HG02763 (cell line): ENCODE results near the gene DPYD.

Experiments used
- ATAC-seq: cut with Tn5 transposase; IDR thresholded peaks from one replicate; pipeline ENCODE4 v1.9.1; 2021; ENCODE audit warnings: mild to moderate bottlenecking, moderate library complexity; ENCODE audit not compliant: unreplicated experiment

DPYD gene

DNA sequence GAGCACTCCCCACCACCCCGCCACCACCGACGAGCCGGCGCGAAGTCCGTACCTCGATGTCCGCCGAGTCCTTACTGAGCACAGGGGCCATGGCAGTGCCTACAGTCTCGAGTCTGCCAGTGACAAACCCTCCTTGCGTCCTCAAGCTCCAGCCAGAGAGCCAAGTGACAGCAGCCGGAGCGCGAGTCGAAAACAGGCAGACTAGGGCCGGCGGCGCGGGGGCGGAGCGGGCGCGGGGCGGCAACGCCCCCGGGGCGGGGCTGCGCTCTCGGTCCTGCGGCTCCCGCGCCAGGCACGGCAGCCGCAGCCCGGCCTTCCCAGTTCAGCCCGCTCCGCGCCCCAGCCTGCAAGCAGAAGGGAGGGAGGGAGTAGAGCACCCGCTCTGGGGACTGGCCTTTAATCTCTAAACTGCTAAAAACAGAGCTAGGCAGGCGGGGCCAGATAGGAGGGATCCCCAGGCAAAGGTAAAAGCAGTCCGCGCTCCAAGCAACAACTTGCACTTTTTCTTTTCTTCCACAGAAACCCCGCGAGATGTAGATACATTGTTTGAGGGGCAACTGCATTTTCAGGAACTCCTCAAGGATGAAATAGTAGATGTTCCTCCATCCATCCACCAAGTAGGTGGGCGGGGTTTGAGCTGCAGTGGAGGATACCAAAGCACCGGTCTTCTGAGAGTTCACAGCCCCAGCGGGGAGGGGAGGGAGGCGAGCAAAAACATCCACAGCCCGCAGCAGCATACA is at the start of gene DPYD:
TSS of gene DPYD (minus strand) at position 203 of the 740 bp plus-strand sequence. CDS start at position 91, 112 bp downstream.
- ATAC-seq: peak; percentile 92

DNA sequence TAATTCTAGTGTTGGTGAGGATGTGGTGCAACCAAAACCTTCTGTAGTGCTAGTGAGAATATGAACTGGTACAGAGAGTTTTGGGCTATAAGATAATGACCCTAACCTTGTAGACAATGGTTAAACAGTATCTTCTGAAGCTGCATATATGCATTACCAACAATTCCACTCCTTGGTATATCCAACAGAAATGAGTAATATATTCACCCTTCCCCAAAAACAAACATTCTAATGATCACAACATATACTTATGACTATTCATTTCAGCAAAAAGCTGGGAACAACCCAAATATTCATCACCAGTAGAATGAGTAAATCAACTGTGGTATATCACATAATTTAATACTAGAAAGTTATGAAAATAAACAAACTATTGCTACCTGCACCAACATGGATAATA is 39.6 kb upstream of the DPYD start:
- no peak for ATAC-seq

DNA sequence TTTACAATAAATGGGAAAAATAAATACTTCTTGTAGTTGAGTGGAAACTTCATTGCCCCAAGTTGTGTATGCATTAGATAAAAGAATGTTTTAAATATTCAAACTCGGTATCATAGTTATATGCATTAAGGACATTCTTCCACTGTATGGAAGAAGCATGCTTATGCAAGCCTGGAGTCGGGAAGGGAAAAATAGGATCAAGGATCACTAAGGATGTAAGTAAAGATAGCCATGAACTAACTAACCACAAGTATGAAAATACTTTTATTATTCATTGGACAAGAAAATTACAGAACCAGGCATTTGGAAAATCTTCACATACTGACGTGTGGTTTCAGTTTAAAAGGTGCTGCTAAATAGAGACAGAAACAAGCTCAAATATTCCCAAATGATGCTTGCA is 26.9 kb upstream of the DPYD start:
- ATAC-seq: no peak

DNA sequence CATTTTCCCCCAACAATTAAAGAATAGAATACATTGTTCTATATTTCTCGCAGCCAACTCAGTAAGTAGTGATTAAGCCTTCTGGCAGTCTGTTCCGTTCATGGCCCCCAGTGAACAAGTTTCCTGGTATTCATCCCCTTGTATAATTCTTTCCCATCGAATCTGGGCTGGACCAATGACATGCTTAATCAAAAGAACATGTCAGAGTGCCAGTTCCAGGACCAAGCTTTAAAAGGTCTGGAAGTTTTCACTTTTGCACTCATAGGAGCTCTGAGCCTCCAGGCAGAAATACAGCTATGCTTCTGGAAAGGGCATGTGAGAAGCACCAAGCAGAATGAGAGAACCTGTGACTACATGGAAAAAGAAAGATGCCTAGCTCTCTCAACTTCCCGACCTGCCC is 22.5 kb upstream of the DPYD start:
- ATAC-seq: no peak

DNA sequence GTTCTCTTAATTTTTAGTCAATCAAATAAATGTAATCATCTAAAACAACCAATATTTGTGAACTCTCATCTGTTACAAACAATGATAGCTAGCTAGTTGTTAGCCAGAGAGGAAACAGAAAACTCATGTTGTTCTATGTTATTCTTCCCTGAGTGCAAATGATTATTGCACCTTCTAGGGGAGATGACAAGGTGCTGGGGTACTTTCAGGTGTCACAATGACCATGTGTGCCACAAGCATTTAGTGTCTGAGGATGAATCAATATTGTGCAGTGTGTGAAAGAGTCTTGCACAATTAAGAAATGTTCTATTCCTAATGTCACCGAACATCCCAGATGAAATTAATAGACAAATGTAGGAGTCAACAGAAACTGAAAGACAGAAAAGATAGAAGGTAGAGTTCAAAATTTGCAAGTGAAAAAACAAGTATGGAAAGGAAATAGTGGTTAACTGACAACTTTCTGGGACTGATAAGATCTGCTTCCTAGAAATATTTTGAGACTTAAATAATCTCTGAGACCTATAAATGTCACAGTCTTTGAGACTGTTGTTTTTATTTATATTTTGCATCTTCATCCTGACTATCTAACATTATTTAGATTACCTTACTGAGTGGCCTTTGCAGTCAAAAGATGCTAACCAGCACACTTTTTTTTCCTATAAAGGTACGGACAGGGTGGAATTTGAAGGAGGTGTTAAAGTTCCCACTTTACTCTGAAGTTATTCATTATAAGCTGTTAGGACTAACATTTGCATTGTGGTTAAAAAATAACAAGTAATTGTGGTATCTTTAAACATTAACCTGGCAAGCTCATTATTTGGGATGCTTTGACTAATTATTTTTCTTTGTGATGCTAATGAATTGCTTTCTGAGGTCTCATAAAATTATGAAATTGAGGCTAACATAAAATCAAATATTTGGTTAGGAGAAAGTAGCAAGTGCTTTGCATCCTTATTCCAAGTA is 21.6 kb upstream of the DPYD start:
- ATAC-seq: no peak

DNA sequence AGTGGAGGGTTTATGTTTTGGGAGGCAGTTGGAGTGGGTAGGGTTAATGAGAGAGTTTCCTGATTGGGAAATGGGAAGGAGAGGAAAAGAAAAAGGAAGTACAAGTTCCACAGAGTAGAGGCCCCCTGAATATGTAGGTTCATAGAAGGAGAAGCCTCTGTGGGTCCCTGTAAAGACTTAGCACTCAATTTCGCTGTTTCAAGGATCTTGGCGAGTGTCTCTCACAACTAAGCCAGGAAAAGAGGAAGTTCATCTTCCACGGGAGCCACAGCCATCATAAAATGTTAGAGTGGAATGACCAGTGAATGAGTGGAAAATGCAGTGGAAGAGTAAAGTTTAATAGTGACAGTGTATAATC is 17.4 kb upstream of the DPYD start:
- ATAC-seq: no peak

DNA sequence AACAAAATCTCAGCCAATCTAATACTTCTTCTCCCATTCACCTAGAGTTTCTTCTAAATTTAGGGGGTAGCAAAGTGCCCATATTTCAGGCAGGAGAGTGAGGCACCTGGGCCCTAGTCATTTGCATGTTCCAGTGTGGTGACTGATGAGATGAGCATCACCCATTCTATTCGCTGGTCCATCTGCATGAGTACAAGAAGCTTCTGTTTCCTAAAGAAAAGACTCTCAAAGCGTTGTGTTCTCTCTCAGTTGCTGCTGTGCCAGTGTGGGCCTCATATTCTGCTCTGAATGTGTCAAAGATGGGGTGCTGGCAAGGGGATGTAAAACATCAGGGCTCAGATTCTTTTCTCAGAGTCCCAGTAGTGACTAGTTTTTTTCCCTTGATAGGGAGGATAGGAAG is 16.1 kb upstream of the DPYD start:
- ATAC-seq: no peak

DNA sequence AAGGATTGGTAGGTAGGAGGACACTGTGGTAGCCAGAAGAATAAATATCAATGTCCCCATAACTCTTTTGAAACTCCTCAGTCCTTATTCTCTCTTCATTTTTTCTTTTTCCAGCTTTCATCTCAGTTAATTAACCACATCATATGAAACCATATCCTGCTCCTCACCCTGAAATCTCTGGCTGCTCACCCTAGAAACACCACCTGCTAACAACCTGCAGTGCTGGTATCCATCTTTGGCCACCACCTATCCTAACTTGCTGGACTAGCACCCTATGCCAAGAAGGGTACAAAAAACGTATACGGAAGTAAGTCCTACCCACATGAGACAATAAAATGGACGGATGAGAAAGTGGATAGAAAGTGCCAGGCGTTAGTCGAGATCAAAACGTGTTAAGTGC is 13.7 kb upstream of the DPYD start:
- no peak for ATAC-seq

DNA sequence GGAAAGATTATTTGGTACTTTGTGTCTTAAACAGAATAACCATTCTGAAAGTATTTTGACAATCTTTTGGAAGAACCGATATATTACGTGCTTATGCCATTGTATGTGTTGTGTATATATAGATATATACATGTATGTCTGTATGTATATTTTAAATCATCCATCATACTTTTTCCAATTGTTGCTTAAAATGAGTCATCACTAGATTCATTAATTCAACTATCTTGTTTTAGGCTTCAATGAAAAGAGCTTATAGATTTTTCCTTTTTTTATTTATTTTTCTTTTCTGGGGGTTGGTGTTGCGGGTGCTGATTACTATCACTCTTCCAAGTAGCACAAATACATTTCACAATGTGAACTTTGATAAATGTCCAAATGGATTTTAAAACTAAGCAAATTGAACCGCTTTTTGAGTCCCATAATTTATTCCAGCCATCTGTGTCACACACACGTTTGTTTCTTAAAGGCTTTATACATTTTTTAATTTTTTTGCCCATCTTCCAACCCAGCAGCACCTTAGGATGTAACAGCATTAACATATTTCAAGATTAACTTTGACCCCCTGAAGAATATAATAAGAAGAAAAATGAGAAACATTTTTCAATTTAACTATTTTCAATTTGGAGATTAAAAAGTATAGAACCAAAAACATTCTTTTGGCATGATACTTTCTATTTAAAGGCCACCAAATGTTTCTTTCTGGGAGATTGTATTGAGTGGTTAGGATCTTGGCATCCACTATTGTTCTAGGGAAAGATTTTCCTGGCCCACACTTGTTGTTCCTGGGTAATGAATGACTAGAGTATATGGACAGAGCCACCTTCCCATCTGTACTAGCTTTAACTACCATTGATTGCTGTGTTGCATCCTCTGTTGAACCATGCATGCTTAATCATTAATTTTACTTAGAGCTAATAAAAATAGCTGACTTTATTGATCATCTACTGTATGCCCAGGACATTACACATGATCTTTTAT is 9.3 kb upstream of the DPYD start:
- ATAC-seq: no peak

DNA sequence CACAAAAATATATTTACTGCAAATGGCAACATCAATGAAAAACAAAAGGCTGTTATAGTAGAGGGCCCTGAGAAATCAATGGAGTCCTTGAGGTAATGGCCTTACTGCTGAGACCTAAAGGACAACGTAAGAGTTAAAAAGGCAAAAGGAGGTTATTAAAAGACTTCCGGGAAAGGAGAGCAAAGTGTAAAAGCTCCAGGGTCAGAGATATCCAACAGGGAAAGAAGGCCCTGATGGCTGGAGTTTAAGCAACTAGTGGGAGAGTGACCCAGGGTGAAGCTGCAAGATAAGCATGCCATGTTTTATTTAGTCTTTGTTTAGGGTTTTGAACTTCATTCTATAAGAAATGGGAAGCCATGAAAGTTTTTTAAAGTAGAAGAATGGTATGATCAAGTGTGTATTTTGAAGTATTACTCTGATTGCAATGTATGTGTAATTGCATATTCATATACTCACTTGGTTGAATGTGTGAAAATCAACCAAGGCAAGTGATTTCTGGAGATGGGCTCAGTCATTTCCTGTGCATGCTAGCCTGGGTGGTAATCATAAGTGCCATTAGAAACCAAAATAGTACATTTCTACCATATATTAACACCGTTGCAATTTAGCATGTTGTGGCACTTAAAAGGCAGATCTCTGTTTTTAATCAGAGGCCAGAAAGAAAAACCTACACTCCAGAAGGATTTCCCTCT is 5.3 kb upstream of the DPYD start:
- no peak for ATAC-seq

DNA sequence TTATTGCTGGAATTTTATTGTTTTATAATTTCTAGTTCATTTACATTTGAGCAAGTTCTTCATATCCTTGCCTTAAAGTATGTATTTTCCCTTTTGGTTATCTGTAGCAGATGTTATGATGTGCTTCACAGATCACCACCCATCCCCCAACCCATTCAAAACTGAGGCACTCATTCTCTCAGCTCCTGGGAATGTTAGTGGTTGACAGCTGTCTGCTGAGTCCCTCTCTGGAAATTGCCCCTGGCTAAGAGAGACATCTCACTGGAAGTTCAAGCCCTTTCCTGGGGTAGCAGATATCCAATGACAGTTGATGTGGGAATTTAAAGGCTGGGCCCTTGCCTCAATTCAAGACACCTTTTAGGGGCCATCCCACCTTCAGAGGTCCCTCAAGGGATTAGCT is 4.3 kb upstream of the DPYD start:
- ATAC-seq: no peak

DNA sequence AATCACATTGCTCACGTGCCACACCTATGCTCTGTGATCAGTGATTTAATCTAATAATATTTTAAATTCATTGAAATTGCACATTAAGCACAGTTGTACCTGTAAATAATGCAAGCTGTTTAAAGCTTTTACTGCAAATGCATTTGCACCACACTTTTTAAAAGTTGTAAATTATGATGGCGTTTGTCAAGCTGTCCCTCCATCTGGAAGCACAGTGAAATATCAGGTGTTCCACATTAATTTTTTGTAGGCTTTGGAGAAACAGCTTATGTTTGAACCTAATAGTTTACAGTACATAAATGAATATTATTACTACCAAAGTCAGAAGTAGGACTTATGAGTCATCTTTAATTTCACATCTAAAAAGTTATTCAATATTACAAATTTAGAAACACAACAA is 3.0 kb upstream of the DPYD start:
- no peak for ATAC-seq

DNA sequence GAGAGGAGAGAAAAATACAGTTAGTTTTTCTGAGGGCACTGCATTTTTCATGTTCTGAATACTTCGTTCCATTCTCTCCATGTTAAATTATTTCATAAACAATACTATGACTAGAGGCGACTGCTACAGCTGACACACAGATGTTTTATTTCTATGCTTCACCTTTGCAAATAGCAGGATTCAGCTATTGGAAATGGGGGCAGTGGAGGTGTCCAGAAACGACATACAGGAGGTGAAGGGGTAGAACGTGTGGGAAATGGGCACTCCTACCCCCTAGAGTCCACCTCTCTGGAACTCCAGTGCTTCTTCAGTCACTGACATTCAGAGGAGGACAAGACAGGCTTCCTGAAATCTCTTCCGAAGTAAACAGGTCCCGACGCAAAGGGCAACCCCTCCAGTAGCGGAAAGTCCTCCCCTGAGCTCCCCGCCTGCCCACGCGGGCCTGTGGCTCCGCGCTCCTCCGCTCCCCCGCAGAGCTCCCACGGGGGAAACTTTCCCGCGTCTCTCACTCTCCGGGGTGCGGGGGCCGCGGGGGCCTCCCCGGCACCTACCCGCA is 480 bp downstream of the DPYD start:
- peak; percentile 23 for ATAC-seq

DNA sequence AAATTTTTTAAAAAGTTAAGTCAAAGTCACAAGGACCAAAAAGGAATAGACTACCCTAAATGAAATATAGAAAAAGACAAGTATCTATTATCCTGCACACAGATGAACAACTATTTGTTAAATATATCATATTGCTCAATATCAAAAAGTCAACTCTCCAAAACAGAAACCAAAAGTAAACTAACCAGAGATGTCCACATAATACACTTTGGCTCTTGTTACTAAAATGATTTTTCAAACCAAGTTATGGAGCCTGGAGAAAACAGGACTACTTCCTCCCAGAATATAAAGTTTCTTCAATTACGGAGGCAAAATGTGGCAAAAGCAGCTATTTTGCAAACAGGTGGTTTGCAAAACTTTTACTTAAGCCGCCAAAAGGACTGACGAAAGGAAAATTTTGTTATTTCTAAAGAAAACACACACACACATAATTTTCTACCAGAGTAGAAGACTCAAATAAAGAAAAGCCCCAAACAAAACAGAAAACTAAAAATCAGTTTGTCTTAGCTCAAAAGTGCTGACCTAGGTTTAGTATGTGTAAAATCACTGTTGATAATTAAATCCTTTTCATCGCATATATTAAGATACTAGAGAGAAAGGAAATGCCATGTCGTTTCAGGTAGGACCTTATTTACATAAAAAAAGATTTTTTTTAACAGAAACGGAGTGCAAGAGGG is 1.1 kb downstream of the DPYD start:
- ATAC-seq: no peak

DNA sequence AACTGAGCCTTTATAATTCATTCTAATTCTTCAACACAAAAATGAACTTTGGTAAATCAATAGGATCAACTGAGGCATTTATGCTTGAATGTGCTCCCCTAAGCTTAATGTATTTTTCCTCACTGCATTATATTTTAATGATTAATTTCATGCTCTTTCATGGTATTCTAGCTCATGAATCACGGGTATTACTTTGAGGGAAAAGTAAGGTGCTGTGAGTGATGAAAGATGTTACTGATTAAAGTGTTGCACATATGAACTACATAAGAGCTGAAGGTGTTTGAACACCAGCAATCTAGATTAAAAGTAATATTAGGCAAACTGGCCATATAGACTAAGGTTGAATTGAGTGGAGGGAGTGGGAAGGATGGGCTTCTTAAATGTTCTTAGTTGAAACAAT is 1.9 kb downstream of the DPYD start:
- ATAC-seq: no peak

DNA sequence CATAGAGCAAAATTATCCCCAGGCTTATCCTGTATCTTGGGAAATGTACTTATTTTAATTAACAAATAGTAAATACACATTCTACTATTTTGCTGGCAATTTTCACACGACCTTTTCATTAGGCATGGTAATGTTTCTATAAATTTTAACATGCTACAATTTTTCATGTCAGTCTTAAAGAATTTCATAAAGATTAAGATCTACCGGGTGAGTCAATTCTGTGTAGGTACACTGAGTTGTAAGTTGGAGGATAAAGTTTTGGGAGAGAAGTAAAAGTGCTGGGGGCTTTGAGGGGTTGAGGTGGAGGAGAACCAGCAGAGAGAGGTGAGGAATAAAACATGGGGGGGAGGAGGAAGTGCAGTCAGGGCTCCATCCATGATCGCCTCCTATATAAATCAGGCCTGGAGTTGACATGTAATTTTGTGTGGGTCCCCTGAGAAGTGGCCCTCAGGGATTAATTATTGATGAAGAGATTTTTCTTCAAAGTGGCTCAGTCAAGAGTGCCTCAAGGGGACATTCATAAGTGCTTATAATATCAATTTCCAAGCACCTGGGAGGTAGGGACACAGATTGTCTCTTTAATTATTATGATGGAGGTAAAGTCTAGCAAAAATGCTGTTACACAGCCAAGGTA is 7.2 kb downstream of the DPYD start:
- ATAC-seq: no peak

DNA sequence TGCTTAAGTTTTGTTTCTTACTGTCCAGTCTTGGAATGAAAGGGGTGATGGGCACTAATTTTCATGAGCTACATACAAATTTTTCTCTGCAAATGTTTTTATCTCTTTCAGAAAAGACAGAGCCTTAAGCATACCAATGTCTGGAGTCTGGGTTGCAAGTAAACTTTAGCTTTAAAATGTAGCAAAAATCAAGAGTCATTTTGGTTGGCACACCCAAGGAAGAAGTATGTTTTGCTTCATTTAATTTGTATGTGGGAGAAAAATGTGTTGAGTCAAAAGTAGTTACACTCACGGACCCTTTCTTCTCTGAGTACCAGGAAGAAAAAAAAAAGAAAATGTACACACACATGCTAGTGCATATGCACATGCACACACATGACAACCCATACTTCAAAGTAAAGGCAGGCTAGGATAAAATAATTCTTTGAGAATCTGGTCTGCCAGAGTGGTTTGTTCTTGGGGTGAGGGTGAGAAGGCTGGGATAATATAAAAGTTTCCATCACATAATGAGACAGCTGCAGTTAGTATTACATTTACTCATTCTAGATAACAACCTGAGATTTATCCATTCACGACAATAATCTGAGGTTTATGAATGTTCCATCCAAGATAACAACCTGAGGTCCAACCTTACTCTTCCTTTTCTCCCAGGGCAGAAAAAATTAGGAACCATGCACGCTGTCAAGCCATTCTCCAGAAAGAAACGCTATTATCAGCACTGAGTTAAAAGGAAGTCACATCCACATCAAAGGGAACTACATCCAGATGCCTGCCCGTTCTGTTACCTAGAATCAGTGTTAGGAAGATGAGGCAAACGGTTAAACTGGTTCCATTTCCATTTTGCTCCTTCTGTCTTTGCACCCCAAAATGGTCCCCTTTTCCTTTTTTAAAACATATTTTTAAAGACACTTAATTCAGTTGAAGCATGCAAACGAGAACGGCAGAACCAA is 9.3 kb downstream of the DPYD start:
- ATAC-seq: no peak

DNA sequence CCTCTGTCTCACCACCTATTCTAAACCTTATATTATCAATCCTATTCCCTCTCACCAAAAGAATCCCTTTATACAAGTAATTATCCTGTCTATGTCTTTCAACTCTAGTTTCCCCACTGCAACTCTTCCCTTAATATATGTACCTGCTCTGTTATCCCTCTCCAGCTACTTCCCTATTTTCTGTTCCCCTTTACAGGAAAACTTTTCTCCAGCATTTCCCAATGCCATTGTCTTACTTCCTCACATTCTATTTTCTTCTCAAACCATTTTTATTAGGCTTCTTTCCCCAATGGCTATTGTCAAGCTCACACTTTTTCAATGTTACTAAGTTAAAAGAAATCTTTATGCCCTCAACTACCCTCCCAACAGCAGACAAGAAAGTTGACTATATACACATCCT is 11.6 kb downstream of the DPYD start:
- ATAC-seq: no peak
